GM21723 (cell line): ENCODE measurements around the gene TMEM81.
A peak's percentile ranks its signal among the peaks of the same experiment; 100 is the strongest.

ENCODE experiments used
- ATAC-seq: cut with Tn5 transposase; IDR thresholded peaks from one replicate; pipeline ENCODE4 v1.9.1; 2021; ENCODE audit warnings: mild to moderate bottlenecking, moderate library complexity; ENCODE audit not compliant: unreplicated experiment

Gene TMEM81, protein sequence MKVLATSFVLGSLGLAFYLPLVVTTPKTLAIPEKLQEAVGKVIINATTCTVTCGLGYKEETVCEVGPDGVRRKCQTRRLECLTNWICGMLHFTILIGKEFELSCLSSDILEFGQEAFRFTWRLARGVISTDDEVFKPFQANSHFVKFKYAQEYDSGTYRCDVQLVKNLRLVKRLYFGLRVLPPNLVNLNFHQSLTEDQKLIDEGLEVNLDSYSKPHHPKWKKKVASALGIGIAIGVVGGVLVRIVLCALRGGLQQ

DNA sequence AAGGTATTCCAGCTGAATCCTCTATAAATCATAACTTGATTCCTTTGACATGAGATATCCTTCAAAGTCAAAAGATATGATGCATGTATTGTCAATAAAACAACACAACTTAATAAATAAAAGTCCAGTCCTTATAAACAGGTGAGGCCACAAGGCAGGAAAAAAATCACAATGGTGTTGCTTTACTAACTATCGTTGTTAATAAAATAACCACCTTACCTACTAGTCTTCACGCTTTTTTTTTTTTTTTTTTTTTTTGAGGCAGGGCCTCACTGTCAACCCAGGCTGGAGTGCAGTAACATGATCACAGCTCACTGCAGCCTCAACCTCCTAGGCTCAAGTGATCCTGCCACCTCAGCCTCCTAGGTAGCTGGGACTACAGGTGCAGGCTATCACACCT is at the start of gene TMEM81:
Gene TMEM81, minus strand, starts transcription at position 101 of the 400 bp plus-strand sequence. CDS start 140 bp downstream, outside the sequence.
- no peak for ATAC-seq

DNA sequence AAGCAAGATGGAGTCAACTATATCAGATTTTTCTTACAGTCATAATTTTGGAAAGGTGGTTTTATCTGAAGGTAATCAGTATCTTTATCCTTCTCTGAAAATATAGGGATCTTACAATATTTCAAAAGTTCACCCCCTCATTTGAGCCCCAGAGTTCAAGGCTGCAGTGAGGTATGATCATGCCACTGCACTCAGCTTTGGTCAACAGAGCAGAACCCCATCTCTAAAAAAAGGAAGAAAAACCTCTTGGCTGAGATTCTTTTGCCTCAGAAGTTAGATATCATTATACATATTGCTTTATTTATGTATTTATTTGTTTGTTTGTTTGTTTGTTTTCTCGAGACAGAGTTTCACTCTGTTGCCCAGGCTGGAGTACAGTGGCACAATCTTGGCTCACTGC is 49.0 kb upstream of the TMEM81 start:
- ATAC-seq = no peak

DNA sequence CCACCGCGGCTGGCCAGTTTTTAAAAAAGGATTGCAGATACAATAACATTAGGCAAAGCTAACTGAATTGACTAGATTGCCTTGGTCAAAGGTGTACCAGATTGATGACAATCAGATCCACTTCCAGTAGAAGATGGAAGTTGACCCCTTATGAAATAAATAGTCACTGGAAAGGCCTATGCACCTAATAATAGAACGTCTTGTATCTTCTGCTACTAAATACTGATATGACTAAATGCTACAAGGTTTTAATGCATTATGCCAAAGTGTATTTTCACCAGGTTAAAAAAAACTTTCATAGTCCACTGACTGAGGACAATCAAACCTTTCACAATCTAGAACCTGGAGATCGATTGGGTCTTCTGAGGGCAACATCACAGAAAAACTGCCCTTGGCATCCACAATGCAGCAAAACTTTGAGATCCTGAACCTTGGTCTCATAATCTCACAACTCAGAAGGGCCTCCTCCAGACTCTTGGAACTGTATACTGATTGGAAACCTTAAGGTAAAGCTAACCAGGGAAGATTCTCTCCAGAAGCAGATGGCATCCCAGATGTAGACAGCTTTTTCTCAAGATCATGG is 45.3 kb upstream of the TMEM81 start:
- no peak for ATAC-seq

DNA sequence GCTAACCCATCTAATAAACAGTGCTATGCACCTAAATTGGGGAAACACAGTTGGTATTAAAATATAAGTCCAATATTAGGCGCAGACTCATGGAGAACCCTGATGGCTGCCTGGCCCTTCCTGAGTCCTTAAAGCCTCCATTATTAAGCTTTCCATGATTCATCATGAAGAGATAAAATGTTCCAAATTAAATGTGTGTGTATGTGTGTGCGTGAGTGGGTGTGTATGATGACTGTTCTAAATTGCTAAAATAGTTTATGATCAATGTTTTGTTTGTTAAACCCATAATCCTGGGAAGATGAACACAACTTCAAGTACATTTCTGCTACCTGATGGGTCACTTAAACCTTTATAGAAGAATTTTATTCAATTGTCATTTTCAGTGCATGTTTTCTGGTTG is 43.8 kb upstream of the TMEM81 start:
- no peak for ATAC-seq

DNA sequence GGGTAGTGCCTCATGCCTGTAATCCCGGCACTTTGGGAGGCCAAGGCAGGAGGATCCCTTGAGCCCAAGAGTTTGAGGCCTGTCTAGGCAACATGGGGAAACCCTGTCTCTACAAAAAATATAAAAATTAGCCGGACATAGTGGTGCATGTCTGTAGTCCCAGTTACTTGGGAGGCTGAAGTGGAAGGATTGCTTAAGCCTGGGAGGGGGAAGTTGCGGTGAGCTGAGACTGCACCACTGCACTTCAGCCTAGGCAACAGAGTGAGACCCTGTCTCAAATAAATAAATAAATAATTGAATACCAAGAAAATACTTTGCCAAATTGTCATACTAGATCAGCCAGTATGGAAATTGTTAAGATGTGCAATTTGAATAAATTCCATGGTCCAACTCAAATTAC is 43.4 kb upstream of the TMEM81 start:
- ATAC-seq = no peak

DNA sequence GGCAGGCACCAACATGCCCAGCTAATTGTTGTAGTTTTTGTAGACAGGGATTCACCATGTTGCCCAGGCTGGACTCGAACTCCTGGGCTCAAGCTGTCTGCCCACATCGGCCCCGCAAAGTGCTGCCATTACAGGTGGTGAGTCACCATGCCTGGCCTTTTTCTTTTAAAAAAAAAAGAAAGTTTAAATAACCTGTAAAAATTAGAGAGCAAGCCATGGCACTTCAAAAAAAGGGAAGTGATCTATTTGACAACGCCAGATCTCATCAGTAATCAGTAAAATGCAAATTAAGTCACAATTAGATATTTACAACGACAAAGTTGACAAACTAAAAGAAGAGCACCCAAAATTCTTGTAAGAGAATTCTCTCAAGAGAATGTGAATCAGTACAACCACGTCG is 40.5 kb upstream of the TMEM81 start:
- ATAC-seq = no peak

DNA sequence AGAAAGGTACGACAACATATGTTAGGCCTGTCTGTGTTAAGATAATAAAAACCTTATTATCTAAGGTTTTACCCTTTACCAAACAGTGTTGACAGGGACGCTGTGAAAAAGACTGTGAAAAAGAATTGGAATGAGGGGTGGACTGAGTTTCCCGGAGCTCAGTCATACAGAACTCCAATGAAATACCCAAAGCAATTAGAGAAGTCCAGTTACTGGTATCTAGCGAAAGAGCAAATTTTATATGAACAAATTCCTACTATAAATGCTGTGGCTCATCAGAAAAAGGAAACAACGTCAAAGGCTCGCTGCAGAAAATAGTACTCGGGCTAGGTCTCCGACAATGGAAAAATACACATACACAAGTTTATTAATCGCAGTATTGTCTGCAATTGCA is 38.2 kb upstream of the TMEM81 start:
- ATAC-seq = peak; percentile 13

DNA sequence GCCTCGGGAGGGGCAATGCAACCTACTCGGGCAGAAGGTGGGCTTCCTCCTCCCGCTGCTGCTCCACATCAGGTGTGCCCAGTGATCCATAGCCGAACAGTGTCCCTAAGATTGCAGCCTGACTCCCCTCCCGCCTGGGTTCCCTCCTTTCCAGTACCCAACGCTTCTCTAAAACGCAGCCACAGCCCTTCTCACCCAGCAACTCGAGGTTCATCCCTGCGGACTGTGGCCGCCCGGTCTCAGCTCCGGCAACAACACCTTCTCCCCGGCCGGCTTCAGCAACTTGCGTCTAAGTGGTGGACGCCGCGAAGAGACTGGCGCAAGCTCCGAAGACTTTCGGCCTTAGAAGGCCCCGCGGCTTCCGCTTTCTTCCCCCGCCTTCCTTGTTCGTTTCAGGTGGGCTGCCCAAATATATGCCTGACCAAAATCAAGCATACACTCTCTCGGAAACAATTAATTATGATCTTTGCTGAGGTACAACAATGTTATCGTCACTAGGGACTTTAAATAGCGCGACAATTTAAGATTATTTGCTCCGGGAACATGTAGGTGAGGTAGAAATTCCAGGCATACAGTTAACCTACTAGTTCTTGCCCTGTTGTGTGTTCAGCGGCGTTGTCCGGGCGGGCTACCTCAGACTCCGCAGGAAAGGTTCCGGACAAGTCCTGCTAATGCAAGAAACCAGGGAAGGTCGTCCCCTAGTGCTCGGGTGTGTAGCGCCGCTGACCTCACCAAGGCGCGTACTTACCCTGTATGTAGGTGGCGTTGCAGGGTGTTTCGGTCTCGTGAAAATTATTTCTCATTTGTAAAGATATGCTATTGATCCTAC is 37.6 kb upstream of the TMEM81 start, which contains the start of gene RBBP5:
Gene RBBP5, minus strand, starts transcription at position 319 of the 829 bp plus-strand sequence. Its CDS starts 105 bp downstream, at position 214.
- ATAC-seq = peak; percentile 94

DNA sequence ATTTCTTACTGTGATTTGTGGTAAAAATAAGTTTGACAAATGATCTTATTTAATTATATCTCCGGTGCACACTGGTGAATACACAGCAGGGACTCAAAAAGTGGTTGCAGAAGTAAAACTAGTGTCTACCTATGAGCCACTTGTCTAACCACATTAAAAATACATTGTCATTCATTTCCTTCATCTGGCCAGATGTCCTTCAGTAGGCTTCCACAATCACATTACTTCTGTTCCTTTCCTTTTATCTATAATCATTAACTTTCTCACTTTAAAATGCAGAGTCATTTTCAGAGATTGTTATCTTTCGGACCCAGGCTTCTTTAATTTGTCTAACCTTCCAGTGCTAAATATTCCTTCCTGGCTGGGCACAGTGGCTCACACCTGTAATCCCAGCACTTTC is 34.5 kb upstream of the TMEM81 start:
- no peak for ATAC-seq

DNA sequence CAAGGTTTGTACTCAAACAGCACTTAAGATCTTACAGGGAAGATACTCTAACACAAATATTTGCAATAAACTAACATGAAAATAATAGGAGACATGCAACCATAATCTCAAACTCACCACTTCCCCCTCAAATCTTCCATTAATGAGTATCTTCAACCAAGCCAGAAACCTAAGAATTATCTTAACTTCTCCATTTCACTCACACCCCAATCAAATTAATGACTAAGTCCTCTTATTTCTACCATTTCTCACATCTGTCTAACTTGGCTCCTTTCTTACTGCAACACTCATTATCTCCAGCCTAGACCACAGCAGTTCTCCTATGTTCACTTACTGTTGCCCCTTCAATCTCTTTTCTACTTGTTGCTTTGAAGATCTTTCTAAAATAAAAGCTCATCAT is 27.1 kb upstream of the TMEM81 start:
- ATAC-seq = no peak

DNA sequence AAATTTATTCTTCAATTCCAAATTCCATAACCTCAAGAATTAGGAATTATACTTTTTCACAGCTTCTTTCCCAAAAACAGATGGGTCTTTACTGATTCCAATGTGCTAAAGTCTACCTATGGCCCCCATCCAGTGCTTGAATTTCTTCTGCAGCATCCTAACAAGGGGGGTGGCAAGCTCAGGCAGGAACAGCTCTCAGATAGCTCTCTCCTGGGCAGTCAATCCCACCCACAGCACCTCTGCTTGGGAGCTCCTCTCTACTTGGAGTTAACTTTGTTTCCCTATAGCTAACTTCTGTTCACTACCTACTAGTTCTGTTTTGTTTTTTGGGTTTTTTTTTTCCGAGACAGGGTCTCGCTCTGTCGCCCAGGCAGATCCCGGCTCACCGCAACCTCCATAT is 25.5 kb upstream of the TMEM81 start:
- no peak for ATAC-seq

DNA sequence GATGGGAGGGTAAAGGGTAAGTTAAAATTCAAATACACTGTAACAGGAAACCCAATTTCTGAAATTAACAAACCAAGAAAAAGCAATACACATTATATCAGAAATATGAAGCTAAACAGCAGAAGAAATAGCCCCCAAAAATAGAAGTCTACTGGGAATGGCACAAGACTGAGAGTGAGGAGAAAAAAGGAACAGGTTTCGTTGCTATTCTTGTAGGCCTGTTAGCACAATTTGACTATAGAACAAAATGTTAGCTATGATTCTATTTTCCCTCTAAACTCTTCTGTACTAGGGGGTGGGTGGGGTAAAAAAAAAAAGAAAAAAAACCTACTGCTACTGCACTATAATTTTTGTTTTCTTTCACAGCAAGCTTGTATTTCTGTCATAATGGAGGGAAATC is 25.0 kb upstream of the TMEM81 start:
- no peak for ATAC-seq

DNA sequence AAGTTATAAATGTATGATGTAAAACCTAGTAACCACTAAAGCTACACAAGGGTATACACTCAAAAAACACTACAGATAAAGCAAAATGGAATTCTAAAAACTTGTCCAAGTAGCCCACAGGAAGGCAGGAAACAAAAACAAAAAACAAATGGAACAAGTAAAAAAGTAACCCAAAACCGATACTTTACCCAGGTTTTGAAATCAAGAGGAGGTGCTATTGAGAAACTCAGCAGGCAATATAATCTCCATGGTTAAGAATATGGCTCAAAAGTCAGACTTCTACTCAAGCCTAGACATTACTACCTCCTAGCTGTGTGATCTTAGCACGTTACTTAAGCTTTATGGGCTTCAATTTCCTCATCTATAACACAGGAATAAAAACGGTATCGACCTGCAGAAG is 24.2 kb upstream of the TMEM81 start:
- ATAC-seq = no peak

DNA sequence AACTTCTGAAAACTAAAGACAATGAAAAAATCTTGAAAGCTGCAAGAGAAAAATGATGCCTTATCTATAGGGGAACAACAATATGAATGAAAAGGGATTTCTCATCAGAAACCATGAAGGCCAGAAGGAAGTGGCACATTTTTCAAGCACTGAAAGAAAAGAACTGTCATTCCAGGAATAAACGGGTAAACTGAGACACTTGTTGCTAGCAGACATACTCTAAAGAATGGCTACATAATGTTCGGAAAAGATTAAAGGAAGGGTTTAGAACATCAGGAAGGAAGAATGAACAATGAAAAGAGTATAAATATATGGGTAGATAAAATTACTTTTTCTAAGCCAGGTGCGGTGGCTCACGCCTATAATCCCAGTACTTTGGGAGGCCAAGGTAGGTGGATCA is 23.1 kb upstream of the TMEM81 start:
- ATAC-seq = no peak

DNA sequence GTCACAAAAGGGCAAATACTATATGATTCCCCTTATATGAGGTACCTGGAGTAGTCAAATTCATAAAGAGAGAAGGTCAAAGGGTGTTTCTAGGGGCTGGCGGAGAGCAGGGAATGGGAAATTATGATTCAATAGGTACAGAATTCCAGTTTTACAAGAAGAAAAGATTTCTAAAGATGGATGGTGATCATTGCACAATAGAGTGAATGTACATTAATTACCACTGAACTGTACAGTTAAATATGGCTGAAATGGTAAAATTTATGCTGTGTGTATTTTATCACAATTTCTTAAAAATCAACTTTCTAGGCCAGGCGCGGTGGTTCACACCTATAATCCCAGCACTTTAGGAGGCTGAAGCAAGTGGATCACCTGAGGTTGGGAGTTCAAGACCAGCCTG is 18.1 kb upstream of the TMEM81 start:
- ATAC-seq = no peak

DNA sequence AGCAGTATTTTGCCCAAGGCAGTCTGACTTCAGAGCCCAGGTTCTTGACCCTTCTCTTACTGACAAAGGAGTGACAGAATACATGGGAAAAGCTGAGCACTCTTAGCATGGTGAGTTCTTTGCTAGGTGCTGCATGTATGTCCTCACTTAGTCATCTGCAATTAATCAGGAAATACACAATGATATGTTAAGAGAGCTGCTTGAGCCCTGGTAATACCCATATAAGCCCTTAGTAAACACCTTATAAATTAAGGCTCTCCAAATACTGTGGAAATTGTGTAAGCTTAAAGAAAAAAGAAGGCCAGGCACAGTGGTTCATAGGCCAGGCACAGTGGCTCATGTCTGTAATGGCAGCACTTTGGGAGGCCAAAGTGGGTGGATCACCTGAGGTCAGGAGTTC is 14.0 kb upstream of the TMEM81 start:
- no peak for ATAC-seq

DNA sequence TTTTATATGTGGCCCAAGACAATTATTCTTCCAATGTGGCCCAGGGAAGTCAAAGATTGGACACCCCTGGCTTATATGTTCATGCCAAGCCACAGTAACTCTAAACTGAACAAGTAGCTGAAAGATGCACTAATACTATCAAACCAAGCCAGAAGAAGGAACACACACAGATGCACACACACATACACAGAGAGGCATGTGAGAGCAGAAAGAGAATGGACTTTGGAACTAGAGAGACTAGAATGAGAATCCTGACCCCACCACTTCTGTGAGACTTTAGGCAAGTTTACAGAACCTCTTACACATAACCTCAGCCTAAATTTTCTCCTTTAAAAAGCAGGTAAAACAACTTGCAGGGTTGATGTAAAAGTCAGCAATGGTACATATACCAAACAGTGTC is 11.2 kb upstream of the TMEM81 start:
- no peak for ATAC-seq

DNA sequence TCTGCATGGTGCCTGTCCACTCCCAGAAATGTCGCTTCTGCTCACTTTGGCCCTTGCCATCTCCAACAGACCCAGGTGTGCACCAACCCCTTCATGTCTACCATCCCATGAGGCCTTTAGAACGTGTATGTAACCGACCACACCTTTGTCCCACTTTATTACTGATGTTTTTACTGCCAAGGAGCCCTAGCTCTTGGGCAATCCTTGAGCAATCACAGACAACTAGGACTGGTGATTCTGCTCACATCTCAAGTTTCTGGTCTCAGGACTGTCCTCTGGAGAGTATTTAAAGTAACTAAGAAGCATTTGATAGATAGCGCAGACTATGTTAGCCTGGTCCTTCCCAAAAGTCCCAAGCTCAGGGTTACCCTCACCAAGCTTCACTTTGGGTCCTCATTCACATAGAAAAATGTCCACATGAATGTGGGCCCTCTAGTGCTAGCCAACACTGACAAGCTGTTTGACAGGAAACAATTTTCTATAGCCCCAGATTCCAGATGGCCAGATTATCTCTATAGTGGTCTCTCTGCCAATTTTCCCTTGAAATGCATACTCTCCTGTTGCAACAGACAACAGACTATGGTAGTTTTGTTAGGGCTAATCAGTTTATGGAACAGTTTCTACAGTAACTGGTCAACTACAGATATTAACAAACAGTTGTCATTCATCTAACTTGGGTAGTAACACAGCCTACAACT is 6.9 kb upstream of the TMEM81 start:
- no peak for ATAC-seq

DNA sequence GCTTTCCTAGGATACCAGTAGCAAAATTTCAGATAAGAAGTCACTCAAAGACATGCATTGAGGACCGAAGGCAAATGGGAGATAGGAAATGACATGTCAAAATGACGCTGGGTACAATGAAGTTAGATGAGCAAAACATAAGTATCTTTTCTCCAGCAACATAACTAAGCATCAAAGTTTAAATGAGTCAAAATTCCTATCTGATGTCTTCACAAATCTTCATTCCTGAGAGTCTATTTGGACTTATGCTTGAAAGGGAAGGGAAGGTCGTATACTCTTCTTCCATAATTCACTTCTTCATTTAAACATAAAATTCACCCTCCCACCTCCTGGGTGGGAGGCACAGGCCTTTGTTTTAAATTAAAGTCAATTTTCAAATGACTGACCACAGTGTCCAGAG is 4.1 kb upstream of the TMEM81 start:
- no peak for ATAC-seq

DNA sequence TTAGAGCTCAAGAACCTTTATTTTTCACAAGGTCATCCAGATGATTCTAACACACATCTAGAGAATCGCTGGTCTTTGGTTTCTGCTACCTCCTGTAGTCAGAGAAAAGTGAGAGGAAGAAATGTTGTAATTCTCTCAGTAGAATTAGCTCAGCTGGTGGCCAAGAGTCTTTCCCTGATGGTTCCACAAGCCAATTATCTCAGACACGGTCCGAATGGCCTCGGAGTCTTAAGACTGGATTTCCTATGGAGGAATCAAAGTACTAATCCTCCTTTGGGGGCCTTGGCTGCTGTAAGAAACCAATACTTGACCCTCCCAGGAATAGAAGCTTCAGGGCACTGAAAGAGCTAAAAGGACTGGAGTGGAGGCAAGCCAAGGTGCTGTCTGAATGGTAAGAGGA is 1.8 kb downstream of the TMEM81 start:
- ATAC-seq = no peak

DNA sequence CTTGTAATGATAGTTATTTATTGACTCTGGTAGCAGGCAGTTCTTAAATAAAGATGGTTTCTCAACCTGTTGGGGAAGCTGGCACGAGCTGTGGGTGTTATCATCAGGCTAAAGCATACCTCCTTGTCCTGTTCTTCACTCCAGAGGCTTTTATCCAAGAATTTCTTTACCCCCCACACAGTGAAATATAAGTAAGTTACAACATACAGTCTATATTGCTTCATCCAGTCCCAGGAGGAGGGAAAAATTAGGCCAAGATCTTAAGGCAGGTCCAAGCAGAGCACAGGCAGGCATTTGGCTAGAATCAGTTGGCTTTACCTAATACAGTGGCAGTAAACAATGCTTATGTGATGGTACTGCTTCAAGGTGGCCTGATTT is 6.3 kb downstream of the TMEM81 start:
- no peak for ATAC-seq
